Measurements from ENCODE around the gene RASA2.
"Not testable (repeated sequence)": the region's sequence is repeated elsewhere in the genome, so short reads cannot be mapped to it uniquely, and the experiment has no call there.

DNA sequence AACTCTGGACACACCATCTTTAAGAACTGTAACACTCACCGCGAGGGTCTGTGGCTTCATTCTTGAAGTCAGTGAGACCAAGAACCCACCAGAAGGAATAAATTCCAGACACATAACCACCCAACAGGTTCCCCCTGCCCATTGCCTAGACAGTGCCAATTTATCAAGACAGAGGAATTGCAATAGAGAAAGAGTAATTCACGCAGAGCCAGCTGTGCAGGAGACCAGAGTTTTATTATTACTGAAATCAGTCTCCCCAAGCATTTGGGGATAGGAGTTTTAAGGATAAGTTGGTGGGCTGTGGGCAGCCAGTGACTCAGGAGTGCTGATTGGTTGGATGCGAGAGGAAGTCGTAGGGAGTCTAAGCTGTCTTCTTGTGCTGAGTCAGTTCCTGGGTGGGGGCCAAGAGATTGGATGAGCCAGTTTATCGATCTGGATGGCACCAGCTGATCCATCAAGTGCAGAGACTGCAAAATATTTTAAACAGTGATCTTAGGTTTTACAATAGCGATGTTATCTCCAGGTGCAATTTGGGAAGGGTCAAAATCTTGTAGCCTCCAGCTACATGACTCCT lies 142.1 kb downstream of the RASA2 start:
- TF ChIP-seq, protein P1, sequence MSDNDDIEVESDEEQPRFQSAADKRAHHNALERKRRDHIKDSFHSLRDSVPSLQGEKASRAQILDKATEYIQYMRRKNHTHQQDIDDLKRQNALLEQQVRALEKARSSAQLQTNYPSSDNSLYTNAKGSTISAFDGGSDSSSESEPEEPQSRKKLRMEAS (IDR thresholded peaks at IDR 0.05), result not testable (repeated sequence)
- not testable (repeated sequence) for TF ChIP-seq RFX5 (IDR thresholded peaks at IDR 0.05; ENCODE audit: borderline replicate concordance, low read depth, low read length); TBP (IDR thresholded peaks at IDR 0.05; ENCODE audit: low read depth, low read length); GTF2F1 (IDR thresholded peaks at IDR 0.05; ENCODE audit: borderline replicate concordance, low read depth, low read length); POLR2A (IDR thresholded peaks at IDR 0.05; ENCODE audit: control extremely low read depth in 1 of 2, low read depth in 2 of 2, low read length in 2 of 2); POLR2AphosphoS5 (IDR thresholded peaks at IDR 0.05; ENCODE audit: low read depth, low read length); EZH2 (IDR thresholded peaks at IDR 0.05; ENCODE audit: low read depth, low read length, severe bottlenecking); MAFK (IDR thresholded peaks at IDR 0.05; ENCODE audit: low read depth, low read length); TEAD4 (IDR thresholded peaks at IDR 0.05; ENCODE audit: low read depth, low read length); BRCA1 (IDR thresholded peaks at IDR 0.05; ENCODE audit: low read depth, low read length); EGR1 (IDR thresholded peaks at IDR 0.05; ENCODE audit: borderline replicate concordance, low read depth, low read length); YY1 (IDR thresholded peaks at IDR 0.05; ENCODE audit: low read depth, low read length)
- TF ChIP-seq, protein P2, sequence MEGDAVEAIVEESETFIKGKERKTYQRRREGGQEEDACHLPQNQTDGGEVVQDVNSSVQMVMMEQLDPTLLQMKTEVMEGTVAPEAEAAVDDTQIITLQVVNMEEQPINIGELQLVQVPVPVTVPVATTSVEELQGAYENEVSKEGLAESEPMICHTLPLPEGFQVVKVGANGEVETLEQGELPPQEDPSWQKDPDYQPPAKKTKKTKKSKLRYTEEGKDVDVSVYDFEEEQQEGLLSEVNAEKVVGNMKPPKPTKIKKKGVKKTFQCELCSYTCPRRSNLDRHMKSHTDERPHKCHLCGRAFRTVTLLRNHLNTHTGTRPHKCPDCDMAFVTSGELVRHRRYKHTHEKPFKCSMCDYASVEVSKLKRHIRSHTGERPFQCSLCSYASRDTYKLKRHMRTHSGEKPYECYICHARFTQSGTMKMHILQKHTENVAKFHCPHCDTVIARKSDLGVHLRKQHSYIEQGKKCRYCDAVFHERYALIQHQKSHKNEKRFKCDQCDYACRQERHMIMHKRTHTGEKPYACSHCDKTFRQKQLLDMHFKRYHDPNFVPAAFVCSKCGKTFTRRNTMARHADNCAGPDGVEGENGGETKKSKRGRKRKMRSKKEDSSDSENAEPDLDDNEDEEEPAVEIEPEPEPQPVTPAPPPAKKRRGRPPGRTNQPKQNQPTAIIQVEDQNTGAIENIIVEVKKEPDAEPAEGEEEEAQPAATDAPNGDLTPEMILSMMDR (IDR thresholded peaks at IDR 0.05; ENCODE audit: control extremely low read depth in 1 of 3, insufficient read depth in 1 of 3, low read depth in 1 of 3, low read length in 3 of 3), result not testable (repeated sequence)
- TF ChIP-seq, protein P3, sequence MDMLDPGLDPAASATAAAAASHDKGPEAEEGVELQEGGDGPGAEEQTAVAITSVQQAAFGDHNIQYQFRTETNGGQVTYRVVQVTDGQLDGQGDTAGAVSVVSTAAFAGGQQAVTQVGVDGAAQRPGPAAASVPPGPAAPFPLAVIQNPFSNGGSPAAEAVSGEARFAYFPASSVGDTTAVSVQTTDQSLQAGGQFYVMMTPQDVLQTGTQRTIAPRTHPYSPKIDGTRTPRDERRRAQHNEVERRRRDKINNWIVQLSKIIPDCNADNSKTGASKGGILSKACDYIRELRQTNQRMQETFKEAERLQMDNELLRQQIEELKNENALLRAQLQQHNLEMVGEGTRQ (IDR thresholded peaks at IDR 0.05; ENCODE audit: low read length), result not testable (repeated sequence)

All from H1 (cell line).